ENCODE results near the gene CCDC91.
"Not testable (repeated sequence)": the region's sequence is repeated elsewhere in the genome, so short reads cannot be mapped to it uniquely, and the experiment has no call there.

The CCDC91 gene

GRCh38 chr12:28235015-28235414 lies 44.8 kb downstream of the CCDC91 start:
- DNase-seq, result no peak

GRCh38 chr12:28235985-28236384 lies 45.7 kb downstream of the CCDC91 start:
- no peak for DNase-seq

DNA sequence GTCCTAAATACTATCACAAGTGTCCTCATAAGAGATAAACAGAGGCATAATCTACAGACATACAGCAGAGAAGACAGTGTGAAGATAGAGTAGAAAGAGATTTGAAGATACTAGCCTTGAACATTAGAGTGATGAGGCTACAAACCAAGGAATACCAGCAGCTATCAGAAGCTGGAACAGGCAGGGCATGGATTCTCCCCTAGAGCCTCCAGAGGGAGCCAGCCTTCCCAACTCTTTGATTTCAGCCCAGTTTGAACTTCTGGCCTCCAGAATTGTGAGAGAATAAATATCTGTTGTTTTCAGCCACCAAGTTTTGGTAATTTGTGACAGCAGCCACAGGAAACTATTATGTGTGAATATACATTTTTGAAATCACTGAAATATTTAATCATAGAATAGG lies 47.2 kb downstream of the CCDC91 start:
- DNase-seq, result no peak

GRCh38 chr12:28239918-28240317 lies 49.7 kb downstream of the CCDC91 start:
- no peak for DNase-seq

GRCh38 chr12:28240853-28241252 lies 50.6 kb downstream of the CCDC91 start:
- no peak for DNase-seq

DNA sequence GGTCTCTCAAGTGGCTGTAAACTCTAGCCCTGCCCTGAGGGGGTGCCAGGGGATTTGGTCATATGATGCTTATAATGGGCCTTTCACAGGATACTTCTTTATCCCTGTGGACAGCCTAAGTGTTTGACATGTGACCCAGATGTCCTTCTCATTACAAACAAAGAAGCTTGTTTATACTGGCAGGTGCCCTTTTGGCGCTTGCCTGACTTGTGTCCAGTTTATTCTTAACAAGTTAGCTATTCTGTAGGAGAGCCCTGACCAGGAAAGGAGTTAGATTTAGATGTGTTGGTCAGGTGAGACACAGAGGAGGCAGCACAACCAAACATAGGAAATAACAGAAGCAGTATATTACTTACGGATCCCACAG lies 51.9 kb downstream of the CCDC91 start:
- no peak for DNase-seq

GRCh38 chr12:28242496-28243309 lies 52.4 kb downstream of the CCDC91 start:
- no peak for DNase-seq

DNA sequence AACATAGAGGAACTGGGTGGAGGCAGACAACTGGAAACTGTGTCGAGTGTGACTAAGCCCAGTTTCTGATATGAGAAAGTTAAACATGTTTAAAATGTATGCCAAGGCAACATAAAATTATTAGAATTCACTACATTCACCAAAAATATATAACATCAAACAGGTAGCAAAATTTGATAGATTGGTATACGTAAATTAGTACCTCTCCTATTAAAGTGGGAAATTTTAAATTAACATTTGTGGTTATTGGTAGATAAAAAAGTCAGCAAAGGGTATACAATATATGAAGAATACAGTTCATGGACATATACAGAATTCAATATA lies 53.0 kb downstream of the CCDC91 start:
- no peak for DNase-seq

GRCh38 chr12:28247806-28248205 lies 57.5 kb downstream of the CCDC91 start:
- DNase-seq, result no peak

- no peak for DNase-seq
Observed at GRCh38 chr12:28248555-28249145, 58.4 kb downstream of the CCDC91 start.

- DNase-seq, result peak; percentile 28 to 32
Observed at GRCh38 chr12:28253161-28253641, 62.9 kb downstream of the CCDC91 start.

GRCh38 chr12:28257411-28257810 lies 67.2 kb downstream of the CCDC91 start:
- DNase-seq, result no peak

DNA sequence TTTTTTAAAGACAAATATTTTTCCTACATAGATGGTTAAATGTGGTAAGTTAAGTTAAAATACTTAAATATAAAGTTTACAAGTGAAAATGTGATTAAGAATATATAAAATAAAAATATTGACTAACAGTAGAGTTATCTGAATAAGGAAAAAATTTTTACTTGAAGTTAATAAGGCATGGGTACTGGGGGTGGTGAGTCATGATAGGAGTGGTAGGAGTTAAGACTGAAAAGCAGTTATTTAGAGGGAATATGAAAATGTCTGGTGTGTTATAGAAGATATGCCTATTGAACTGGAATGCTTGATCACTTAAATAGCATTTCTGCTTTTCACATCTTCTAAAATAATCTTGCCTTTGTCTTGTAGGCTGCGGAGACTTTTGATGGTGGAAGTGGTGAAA lies 68.7 kb downstream of the CCDC91 start:
- DNase-seq, result no peak

GRCh38 chr12:28265435-28266042 lies 75.3 kb downstream of the CCDC91 start:
- DNase-seq, result no peak

DNA sequence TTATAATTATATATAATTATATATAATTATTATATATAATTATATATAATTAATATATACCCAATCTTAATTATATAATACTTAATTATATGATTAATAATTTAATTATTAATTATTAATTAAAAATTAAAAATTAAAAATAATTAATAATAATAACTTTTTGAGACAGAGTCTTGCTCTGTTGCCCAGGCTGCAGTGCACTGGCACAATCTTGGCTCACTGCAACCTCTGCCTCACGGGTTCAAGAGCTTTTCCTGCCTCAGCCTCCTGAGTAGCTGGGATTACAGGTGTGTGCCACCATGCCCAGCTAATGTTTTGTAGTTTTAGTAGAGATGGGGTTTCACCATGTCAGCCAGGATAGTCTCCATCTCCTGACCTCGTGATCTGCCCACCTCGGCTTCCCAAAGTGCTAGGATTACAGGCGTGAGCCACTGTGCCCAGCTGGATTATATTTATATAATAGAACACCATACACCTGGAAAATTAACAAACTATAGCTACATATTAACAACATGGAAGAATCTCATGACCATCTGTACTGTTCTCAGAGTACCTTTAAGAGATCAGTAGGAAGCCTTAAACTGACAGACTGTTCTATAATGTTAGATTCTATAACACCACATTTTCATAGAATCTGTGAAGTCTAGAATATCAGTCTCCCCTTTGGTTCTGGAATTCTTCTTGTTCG lies 77.8 kb downstream of the CCDC91 start:
- DNase-seq, result not testable (repeated sequence)

DNA sequence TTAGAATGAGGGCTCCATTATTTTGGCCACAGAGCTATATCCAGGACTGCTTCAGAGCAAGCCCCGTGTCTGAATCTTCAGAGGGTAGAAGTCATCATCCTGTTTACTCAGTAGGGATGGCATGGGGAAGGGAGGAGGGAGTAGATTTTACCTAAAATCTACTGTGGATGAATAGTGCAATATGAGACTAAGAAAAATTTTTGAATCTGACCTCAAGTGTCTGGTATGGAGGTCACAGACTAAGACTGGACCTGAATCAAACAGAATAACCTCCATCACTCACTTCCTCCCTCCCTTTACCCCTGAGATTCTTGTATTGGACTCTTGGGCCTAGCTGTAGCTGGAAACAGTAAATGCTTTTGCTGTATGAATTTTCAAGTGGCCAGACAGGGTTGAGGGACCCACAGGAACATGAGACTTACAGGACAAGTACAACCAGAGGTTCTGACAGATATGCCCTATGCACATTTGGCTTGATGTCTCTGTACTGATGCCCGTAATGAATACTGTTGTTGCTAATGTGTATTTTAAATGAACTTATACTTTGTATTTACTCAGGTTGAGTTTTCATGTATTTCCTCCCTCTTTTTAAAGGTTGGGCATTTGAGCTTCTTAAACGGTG lies 78.5 kb downstream of the CCDC91 start:
- no peak for DNase-seq

DNA sequence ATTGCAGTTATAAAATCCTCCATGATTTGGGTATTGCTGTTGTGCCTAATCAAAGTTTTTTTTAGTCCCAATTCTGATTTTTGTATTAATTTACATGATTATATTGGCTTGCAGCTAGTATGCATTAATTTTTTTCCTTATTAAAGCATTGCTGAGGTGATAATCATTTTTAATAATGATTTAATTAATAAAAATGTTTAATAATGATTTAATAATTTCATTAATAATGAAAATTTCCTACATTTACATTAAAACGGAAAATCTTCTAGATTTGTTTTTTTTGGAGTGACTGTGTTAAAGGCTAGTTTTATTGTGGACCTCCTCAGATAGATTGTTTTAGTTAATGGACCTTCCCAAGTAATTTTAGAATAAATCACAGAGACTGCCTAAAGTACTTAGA lies 79.6 kb downstream of the CCDC91 start:
- DNase-seq, result no peak

DNA sequence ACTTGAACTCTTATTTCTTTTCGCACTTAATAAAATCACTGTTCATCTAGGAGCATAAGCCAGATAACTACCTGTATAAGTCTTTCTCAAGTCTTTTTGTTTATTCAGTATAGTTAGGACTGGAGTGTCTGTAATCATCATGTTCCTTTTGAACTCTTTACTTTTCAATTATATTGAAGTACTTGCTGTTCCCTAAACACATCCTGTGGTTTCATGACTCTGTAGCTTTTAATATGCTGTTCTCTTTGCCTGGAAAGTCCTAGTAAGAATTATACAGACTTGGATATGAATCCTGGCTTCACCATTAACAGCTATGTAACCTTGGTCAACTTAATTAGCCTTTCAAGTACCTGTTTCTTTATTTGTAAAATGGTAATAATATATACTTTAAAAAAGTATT lies 88.2 kb downstream of the CCDC91 start:
- DNase-seq, result no peak

DNA sequence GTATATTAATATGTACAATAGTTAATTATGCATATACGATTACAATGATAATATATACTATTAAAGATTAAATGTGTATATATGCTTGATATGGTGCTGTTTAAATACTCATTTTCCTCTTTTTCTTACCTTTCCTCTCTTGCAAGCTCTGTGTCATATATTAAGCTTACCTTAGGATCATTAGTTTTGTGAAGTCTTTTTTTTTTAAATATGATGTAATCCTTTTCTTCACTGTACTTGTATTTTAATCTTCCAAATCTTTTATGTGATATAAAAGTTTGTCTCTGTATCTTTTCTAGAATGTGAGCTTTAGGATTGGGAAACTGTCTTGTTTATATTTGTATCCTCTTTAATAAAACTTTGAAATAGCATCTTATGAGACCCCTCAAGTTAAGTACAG lies 88.7 kb downstream of the CCDC91 start:
- DNase-seq, result no peak

GRCh38 chr12:28286352-28286751 lies 96.1 kb downstream of the CCDC91 start:
- no peak for DNase-seq

DNA sequence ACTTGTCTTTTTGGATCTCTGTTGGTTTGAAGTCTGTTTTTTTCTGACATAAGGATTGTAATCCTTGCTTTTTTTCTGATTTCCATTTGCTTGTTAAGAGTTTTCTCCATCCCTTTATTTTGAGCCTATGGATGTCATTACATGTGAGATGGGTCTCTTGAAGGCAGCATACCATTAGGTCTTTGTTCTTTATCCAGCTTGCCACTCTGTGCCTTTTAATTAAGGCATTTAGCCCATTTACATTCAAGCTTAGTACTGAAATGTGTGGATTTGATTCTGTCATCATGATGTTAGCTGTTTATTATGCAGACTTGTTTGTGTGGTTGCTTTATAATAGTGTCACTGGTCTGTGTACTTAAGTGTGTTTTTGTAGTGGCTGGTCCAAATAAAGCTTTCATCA lies 100.0 kb downstream of the CCDC91 start:
- no peak for DNase-seq

GRCh38 chr12:28292699-28293098 lies 102.4 kb downstream of the CCDC91 start:
- DNase-seq, result no peak

GRCh38 chr12:28294300-28294699 lies 104.0 kb downstream of the CCDC91 start:
- DNase-seq, result no peak

Measured in stimulated activated CD4-positive, alpha-beta T cell treated with anti-CD3 and anti-CD28 coated beads, Interleukin-4, amount 100 ng/mL, for 4 hours (primary cell).